IMR-90 (cell line): Measurements from ENCODE around the gene MDM4. TPM values are rescaled to one million over a fixed set of nuclear protein-coding genes. Genes with fewer than 3 reads are reported as not detected.

Experiments
- ATAC-seq: fragments of 200-7000 bp; cut with Tn5 transposase; 2 replicates; pipeline ENCODE4 v1.9.1; 2020; ENCODE audit warnings: low read depth, mild to moderate bottlenecking, moderate library complexity
- BruUV-seq: library from RNA; stranded (reverse); fragments of 400-500 nt; replicated peaks from 2 replicates; lab custom pipeline; 2021; lab: Mats Ljungman, UMichigan
- CTCF ChIA-PET: fragments of 300-600 bp; formaldehyde crosslinking; extraction: SDS; loops from one replicate; lab custom pipeline; 2021; ENCODE audit warnings: antibody characterized with exemption; lab: Yijun Ruan, JAX
- POLR2A ChIA-PET: fragments of 300-600 bp; sonication (Branson Sonifier 250); formaldehyde crosslinking; loops from one replicate; lab custom pipeline; 2022; ENCODE audit warnings: antibody characterized with exemption; ENCODE audit not compliant: unreplicated experiment; lab: Charles Lee
- DNase-seq: peaks from one replicate; pipeline ENCODE4 v3.0.0; 2013
- H2AFZ ChIP-seq: replicated peaks from 2 replicates; pipeline ENCODE3; 2013; ENCODE audit warnings: low read length, mild to moderate bottlenecking; ENCODE audit not compliant: poor library complexity
- H2AK5ac ChIP-seq: 2 replicates; pipeline ENCODE4 v1.6.1; 2013; ENCODE audit warnings: low read depth, low read length, inconsistent platforms
- H2AK9ac ChIP-seq: replicated peaks from 2 replicates; pipeline ENCODE3; 2013; ENCODE audit warnings: mild to moderate bottlenecking, low read depth, low read length, moderate library complexity; ENCODE audit not compliant: poor library complexity
- H2BK120ac ChIP-seq: 2 replicates; pipeline ENCODE4 v1.6.1; 2013; ENCODE audit warnings: low read depth, low read length, inconsistent platforms
- H2BK15ac ChIP-seq: 3 replicates; pipeline ENCODE4 v1.6.1; 2013; ENCODE audit warnings: low read depth, low read length, inconsistent platforms
- H2BK20ac ChIP-seq: 2 replicates; pipeline ENCODE4 v1.6.1; 2013; ENCODE audit warnings: low read depth, mild to moderate bottlenecking, inconsistent platforms, low read length, moderate library complexity
- H2BK5ac ChIP-seq: 2 replicates; pipeline ENCODE4 v1.6.1; 2013; ENCODE audit warnings: mild to moderate bottlenecking, low read depth, low read length, inconsistent platforms; ENCODE audit not compliant: poor library complexity, severe bottlenecking
- H3K14ac ChIP-seq: replicated peaks from 2 replicates; pipeline ENCODE4 v1.6.1; 2013; ENCODE audit warnings: low read depth, low read length, inconsistent platforms
- H3K18ac ChIP-seq: 2 replicates; pipeline ENCODE4 v1.6.1; 2013; ENCODE audit warnings: low read depth, low read length, control low read depth
- H3K23ac ChIP-seq: 2 replicates; pipeline ENCODE4 v1.6.1; 2013; ENCODE audit warnings: low read depth, low read length, inconsistent platforms
- H3K27ac ChIP-seq: 2 replicates; pipeline ENCODE4 v1.5.1; 2013; ENCODE audit warnings: mild to moderate bottlenecking, control low read depth, low read length; ENCODE audit not compliant: insufficient read depth
- H3K27me3 ChIP-seq: 2 replicates; pipeline ENCODE4 v1.6.1; 2013; ENCODE audit warnings: low read length; ENCODE audit not compliant: control insufficient read depth, insufficient read depth
- H3K36me3 ChIP-seq: 2 replicates; pipeline ENCODE4 v1.6.1; 2013; ENCODE audit warnings: low read length, mixed read lengths; ENCODE audit not compliant: control insufficient read depth, insufficient read depth
- H3K4ac ChIP-seq: 2 replicates; pipeline ENCODE4 v1.6.1; 2013; ENCODE audit warnings: low read depth, low read length, inconsistent platforms
- H3K4me1 ChIP-seq: 2 replicates; pipeline ENCODE4 v1.6.1; 2013; ENCODE audit warnings: low read length, mixed read lengths; ENCODE audit not compliant: control insufficient read depth, insufficient read depth
- H3K4me2 ChIP-seq: 2 replicates; pipeline ENCODE4 v1.6.1; 2013; ENCODE audit warnings: low read depth, mild to moderate bottlenecking, control low read depth, low read length, moderate library complexity
- H3K4me3 ChIP-seq: 2 replicates; pipeline ENCODE4 v1.5.1; 2013; ENCODE audit warnings: low read depth, mild to moderate bottlenecking, control low read depth, low read length, moderate library complexity; ENCODE audit not compliant: insufficient read depth
- H3K56ac ChIP-seq: 2 replicates; pipeline ENCODE4 v1.6.1; 2013; ENCODE audit warnings: low read length, inconsistent platforms; ENCODE audit not compliant: insufficient read depth; ENCODE audit errors: extremely low read depth
- H3K79me1 ChIP-seq, 2 experiments: 2 replicates each; pipeline ENCODE4 v1.6.1; 2013; ENCODE audit warnings: low read length in 2 of 2, inconsistent platforms in 1 of 2, low read depth in 1 of 2
- H3K9ac ChIP-seq: 2 replicates; pipeline ENCODE4 v1.6.1; 2013; ENCODE audit warnings: low read depth, low read length, control low read depth
- H3K9me1 ChIP-seq: 2 replicates; pipeline ENCODE4 v1.6.1; 2013; ENCODE audit warnings: low read length, inconsistent platforms; ENCODE audit not compliant: insufficient read depth
- H3K9me3 ChIP-seq: 2 replicates; pipeline ENCODE4 v1.6.1; 2013; ENCODE audit warnings: low read length; ENCODE audit not compliant: control insufficient read depth, insufficient read depth
- H4K20me1 ChIP-seq: 2 replicates; pipeline ENCODE4 v1.6.1; 2013; ENCODE audit warnings: low read length, inconsistent platforms; ENCODE audit not compliant: insufficient read depth
- H4K5ac ChIP-seq: 2 replicates; pipeline ENCODE4 v1.6.1; 2013; ENCODE audit warnings: mild to moderate bottlenecking, low read depth, low read length, control low read depth
- H4K8ac ChIP-seq, 2 experiments: 2 replicates each; pipeline ENCODE4 v1.6.1; 2013; ENCODE audit warnings: low read depth in 2 of 2, low read length in 2 of 2, control low read depth in 1 of 2, inconsistent platforms in 1 of 2
- H4K91ac ChIP-seq: 2 replicates; pipeline ENCODE4 v1.6.1; 2013; ENCODE audit warnings: low read depth, low read length, inconsistent platforms; ENCODE audit not compliant: insufficient read depth
- BHLHE40 ChIP-seq: fragments of 150-350 bp; IDR thresholded peaks from 2 replicates; pipeline ENCODE4 v1.6.1; 2016; ENCODE audit warnings: mild to moderate bottlenecking, low read depth, low read length
- CEBPB ChIP-seq: IDR thresholded peaks from 2 replicates; pipeline ENCODE4 v1.6.1; 2012; ENCODE audit warnings: low read depth, low read length, improper control_type of control experiment
- CHD1 ChIP-seq: IDR thresholded peaks from 2 replicates; pipeline ENCODE4 v1.6.1; 2012; ENCODE audit warnings: low read depth, low read length, improper control_type of control experiment
- CTCF ChIP-seq: conservative IDR thresholded peaks from 2 replicates; pipeline ENCODE4 v1.5.1; 2012; ENCODE audit warnings: mild to moderate bottlenecking, low read depth, low read length, improper control_type of control experiment
- FOS ChIP-seq: fragments of 150-350 bp; IDR thresholded peaks from 2 replicates; pipeline ENCODE4 v1.6.1; 2016; ENCODE audit warnings: low read depth, low read length
- MAZ ChIP-seq: IDR thresholded peaks from 2 replicates; pipeline ENCODE4 v1.6.1; 2012; ENCODE audit warnings: low read depth, mild to moderate bottlenecking, low read length, improper control_type of control experiment, moderate library complexity, borderline replicate concordance
- MXI1 ChIP-seq: IDR thresholded peaks from 2 replicates; pipeline ENCODE4 v1.6.1; 2012; ENCODE audit warnings: low read depth, mild to moderate bottlenecking, low read length, moderate library complexity, borderline replicate concordance
- RAD21 ChIP-seq: IDR thresholded peaks from 2 replicates; pipeline ENCODE4 v1.6.1; 2012; ENCODE audit warnings: low read length, improper control_type of control experiment
- RCOR1 ChIP-seq: IDR thresholded peaks from 2 replicates; pipeline ENCODE4 v1.6.1; 2012; ENCODE audit warnings: mild to moderate bottlenecking, low read length, improper control_type of control experiment; ENCODE audit not compliant: insufficient replicate concordance
- SMC3 ChIP-seq: fragments of 150-350 bp; IDR thresholded peaks from 2 replicates; pipeline ENCODE4 v1.6.1; 2016; ENCODE audit warnings: low read depth, mild to moderate bottlenecking, antibody characterized with exemption, low read length, moderate library complexity
- USF2 ChIP-seq: fragments of 150-350 bp; IDR thresholded peaks from 2 replicates; pipeline ENCODE4 v1.6.1; 2017; ENCODE audit warnings: mild to moderate bottlenecking, antibody characterized with exemption, low read length, low read depth
- WGBS, 2 experiments: methylation state at CpG; one replicate each; pipeline versions ENCODE4 v1.1.5 to v1.1.7; 2013; ENCODE audit warnings: missing lambda C conversion rate in 2 of 2; ENCODE audit not compliant: insufficient read length in 1 of 2; ENCODE audit errors: extremely low coverage in 2 of 2; 5-methylcytosine and 5-hydroxymethylcytosine counted together
- dilution Hi-C: fragments of 300-500 bp; cut with HindIII; formaldehyde crosslinking; loops from one replicate; pipeline ENCODE4 v1.14.3; 2018; ENCODE audit warnings: low sequenced_read_pairs; ENCODE audit not compliant: unreplicated experiment
- in situ Hi-C: fragments of 300-500 bp; cut with MboI; formaldehyde crosslinking; loops from 3 replicates; pipeline ENCODE4 v1.14.3; 2019; ENCODE audit warnings: low sequenced_read_pairs, inconsistent platforms, mixed read lengths
- intact Hi-C: fragments of 100-400 bp; cut with micrococcal nuclease; formaldehyde crosslinking; loops from 2 replicates; pipeline ENCODE4 v1.10.0; 2022
- polyA plus RNA-seq, 3 experiments: library from polyadenylated mRNA; depleted of rRNA; stranded (reverse); fragments of >200 nt; gene quantifications; 2 replicates each; pipeline ENCODE4 v1.2.3, GENCODE V29; 2012; ENCODE audit warnings: low replicate concordance in 1 of 3
- total RNA-seq: library from RNA; depleted of rRNA; stranded (reverse); fragments of >200 nt; gene quantifications from 2 replicates; pipeline ENCODE4 v1.2.3, GENCODE V29; 2012

Gene MDM4
- total and polyA plus RNA-seq, 2 of the 4 experiments (the other 2 are of a cell fraction) = 7.4 to 20.1 TPM

GRCh38 chr1:204548265-204548664 lies 32.1 kb downstream of the MDM4 start:
- H3K9me3 ChIP-seq = no peaks in the 10 kb centered on the region
- no peak overlapping the region for H2BK20ac ChIP-seq
- H3K4me1 ChIP-seq = no peaks in the 10 kb centered on the region
- H3K27me3 ChIP-seq = no peaks in the 10 kb centered on the region
- no TSS peak for BruUV-seq
- H2AFZ ChIP-seq = no peak overlapping the region
- H2BK120ac ChIP-seq = no peak overlapping the region
- DNase-seq (no peak), ATAC-seq (no peak)
- no peaks in the 10 kb centered on the region for H4K20me1 ChIP-seq
- no peak overlapping the region for H2AK5ac ChIP-seq
- no peak overlapping the region for H2BK5ac ChIP-seq
- TF ChIP-seq SMC3 = no peak
- TF ChIP-seq RAD21 = no peak
- TF ChIP-seq BHLHE40 = no peak
- TF ChIP-seq CTCF = no peak
- TF ChIP-seq FOS = no peak
- no peak for TF ChIP-seq MAZ
- TF ChIP-seq RCOR1 = no peak
- no peak for TF ChIP-seq CHD1
- TF ChIP-seq USF2 = no peak
- TF ChIP-seq MXI1 = no peak
- no peak for TF ChIP-seq CEBPB
- ChIA-PET CTCF (no interaction called here), POLR2A (interaction anchor here (0.6 kb wide), 1 partner anchor 40 kb away, joined by 26 read pairs; no protein-coding TSS in a partner anchor)
- H3K4ac ChIP-seq = no peak overlapping the region
- no CpG with 5 or more reads among the region's 2 CpGs for whole genome bisulfite sequencing, 2 experiments
- no peak overlapping the region for H3K4me3 ChIP-seq
- no peak overlapping the region for H3K18ac ChIP-seq
- 0 out of 2 replicates have a peak, but pooled peaks cover 4% of the 10 kb centered on the region for H3K9me1 ChIP-seq
- in situ Hi-C loops = no loop called here
- no peak overlapping the region for H3K27ac ChIP-seq
- no peak overlapping the region for H4K91ac ChIP-seq
- H3K79me1 ChIP-seq = peaks cover 6 to 8% of the 10 kb centered on the region in 2 experiments
- dilution Hi-C loops = no loop called here
- peaks cover 31% of the 10 kb centered on the region for H3K36me3 ChIP-seq
- H3K23ac ChIP-seq = no peak overlapping the region
- no peak overlapping the region for H3K56ac ChIP-seq
- intact Hi-C loops = loop anchor here (10.0 kb wide), 1 partner anchor 547 kb away; no protein-coding TSS in a partner anchor
- no peak overlapping the region for H4K5ac ChIP-seq
- H2AK9ac ChIP-seq = no peak overlapping the region
- no peak overlapping the region for H3K9ac ChIP-seq
- no peak overlapping the region for H4K8ac ChIP-seq
- no peak overlapping the region for H3K14ac ChIP-seq
- H2BK15ac ChIP-seq = no peak overlapping the region
- H3K4me2 ChIP-seq = no peak overlapping the region
